Measurements from ENCODE around the gene RSF1. TPM values are rescaled to one million over a fixed set of nuclear protein-coding genes. Genes with fewer than 3 reads are reported as not detected.

The RSF1 gene
- total and polyA plus RNA-seq, 5 donors from 2014 or later = 26.7 to 107 (median 33.0) TPM

DNA sequence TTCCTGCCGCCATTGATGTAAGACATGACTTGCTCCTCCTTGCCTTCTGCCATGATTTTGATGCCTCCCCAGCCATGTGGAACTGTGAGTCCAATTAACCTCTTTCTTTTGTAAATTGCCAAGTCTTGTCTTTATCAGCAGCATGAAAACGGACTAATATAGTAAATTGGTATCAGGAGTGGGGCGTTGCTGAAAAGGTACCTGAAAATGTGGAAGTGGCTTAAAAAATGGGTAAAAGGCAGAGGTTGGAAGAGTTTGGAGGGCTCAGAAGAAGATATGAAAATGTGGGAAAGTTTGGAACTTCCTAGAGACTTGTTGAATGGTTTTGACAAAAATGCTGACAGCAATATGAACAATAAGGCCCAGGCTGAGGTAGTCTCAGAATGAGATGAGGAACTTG is 89.7 kb downstream of the RSF1 start:
- no peak for ATAC-seq (ENCODE audit: low read depth in 2 of 2)
- peaks cover 0 to 18% (median 7%) of the 10 kb centered on the region in 7 donors for H3K9me3 Mint-ChIP-seq
- Histone ChIP-seq H3K9me3 (ENCODE audit: control insufficient read depth in 2 of 2, low read length in 2 of 2) (peaks cover 10 to 15% of the 10 kb centered on the region in 2 experiments), H3K36me3 (ENCODE audit: control insufficient read depth, insufficient read depth, low read length) (peaks cover 27% of the 10 kb centered on the region), H3K27me3 (ENCODE audit: control insufficient read depth, insufficient read depth, low read length) (no peaks in the 10 kb centered on the region), H3K4me1 (ENCODE audit: control insufficient read depth, insufficient read depth, low read length, poor library complexity, severe bottlenecking) (no peaks in the 10 kb centered on the region), H3K27ac (ENCODE audit: insufficient read depth, low read length, poor library complexity, severe bottlenecking) (no peak overlapping the region), H3K4me3 (ENCODE audit: low read depth, low read length) (no peak overlapping the region)
- H3K36me3 Mint-ChIP-seq = peaks cover 44% of the 10 kb centered on the region
- peak overlapping the region in 1 of 4 donors; percentile 13 for H3K4me3 Mint-ChIP-seq
- no peaks in the 10 kb centered on the region for H3K27me3 Mint-ChIP-seq
- H3K27ac Mint-ChIP-seq = no peak overlapping the region
- no peak for DNase-seq
- peaks cover 10 to 18% (median 14%) of the 10 kb centered on the region in 4 donors for H3K4me1 Mint-ChIP-seq

DNA sequence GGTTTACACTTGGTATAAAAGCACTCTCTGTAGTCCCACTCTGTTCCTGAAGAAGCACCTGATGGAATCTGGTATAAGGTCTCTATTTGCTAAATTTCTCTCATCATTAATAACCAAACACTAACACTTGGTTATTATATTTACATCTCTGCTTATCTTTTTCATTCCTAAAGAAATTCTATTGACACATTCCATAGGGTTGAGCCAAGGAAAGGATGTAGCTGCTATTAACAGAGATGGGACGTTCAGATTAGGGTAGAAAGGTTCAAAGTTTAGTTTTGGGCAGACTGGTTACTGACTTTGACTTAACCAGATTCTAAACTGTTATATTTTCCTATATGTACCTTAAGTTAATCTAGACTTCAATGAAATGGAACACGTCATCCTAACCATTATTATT is 91.5 kb downstream of the RSF1 start:
- ATAC-seq (ENCODE audit: low read depth in 2 of 2) = no peak
- Mint-ChIP-seq H3K36me3 (peaks cover 42% of the 10 kb centered on the region), H3K27me3 (no peaks in the 10 kb centered on the region), H3K27ac (no peak overlapping the region), H3K4me1 (peaks cover 16 to 19% (median 16%) of the 10 kb centered on the region in 4 donors), H3K9me3 (peaks cover 0 to 18% (median 7%) of the 10 kb centered on the region in 7 donors), H3K4me3 (no peak overlapping the region)
- no peak for DNase-seq
- H3K9me3 ChIP-seq (ENCODE audit: control insufficient read depth in 2 of 2, low read length in 2 of 2) = peaks cover 10 to 15% of the 10 kb centered on the region in 2 experiments
- no peaks in the 10 kb centered on the region for H3K27me3 ChIP-seq (ENCODE audit: control insufficient read depth, insufficient read depth, low read length)
- no peaks in the 10 kb centered on the region for H3K4me1 ChIP-seq (ENCODE audit: control insufficient read depth, insufficient read depth, low read length, poor library complexity, severe bottlenecking)
- no peak overlapping the region for H3K27ac ChIP-seq (ENCODE audit: insufficient read depth, low read length, poor library complexity, severe bottlenecking)
- peaks cover 38% of the 10 kb centered on the region for H3K36me3 ChIP-seq (ENCODE audit: control insufficient read depth, insufficient read depth, low read length)
- no peak overlapping the region for H3K4me3 ChIP-seq (ENCODE audit: low read depth, low read length)

DNA sequence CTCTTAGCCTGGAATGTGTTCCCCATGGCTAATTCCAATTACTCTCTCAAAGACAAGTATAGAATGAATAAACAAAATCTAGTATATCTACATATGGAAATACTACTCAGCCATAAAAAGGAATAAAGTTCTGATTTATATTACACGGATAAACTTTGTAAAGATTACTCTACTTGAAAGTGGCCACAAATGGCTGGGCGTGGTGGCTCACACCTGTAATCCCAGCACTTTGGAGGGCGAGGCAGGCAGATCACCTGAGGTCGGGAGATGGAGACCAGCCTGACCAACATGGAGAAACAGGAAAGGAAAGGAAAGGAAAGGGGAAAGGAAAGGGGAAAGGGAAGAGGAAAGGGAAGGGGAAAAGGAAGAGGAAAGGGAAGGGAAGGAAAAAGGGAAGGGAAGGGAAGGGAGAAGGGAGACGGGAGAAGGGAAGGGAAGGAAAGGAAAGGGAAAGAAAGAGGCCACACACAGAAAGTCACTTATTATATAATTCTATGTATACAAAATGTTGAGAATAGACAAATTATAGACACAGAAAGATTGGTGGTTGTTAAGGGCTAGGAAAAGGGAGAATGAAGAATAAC is 92.2 kb downstream of the RSF1 start:
- Histone ChIP-seq H3K27ac (ENCODE audit: insufficient read depth, low read length, poor library complexity, severe bottlenecking) (no peak overlapping the region), H3K27me3 (ENCODE audit: control insufficient read depth, insufficient read depth, low read length) (no peaks in the 10 kb centered on the region), H3K4me3 (ENCODE audit: low read depth, low read length) (no peak overlapping the region), H3K9me3 (ENCODE audit: control insufficient read depth in 2 of 2, low read length in 2 of 2) (peaks cover 10 to 15% of the 10 kb centered on the region in 2 experiments), H3K36me3 (ENCODE audit: control insufficient read depth, insufficient read depth, low read length) (peaks cover 43% of the 10 kb centered on the region), H3K4me1 (ENCODE audit: control insufficient read depth, insufficient read depth, low read length, poor library complexity, severe bottlenecking) (no peaks in the 10 kb centered on the region)
- DNase-seq (no peak), ATAC-seq (ENCODE audit: low read depth in 2 of 2) (no peak)
- Mint-ChIP-seq H3K27me3 (no peaks in the 10 kb centered on the region), H3K4me1 (peaks cover 16 to 22% (median 16%) of the 10 kb centered on the region in 4 donors), H3K4me3 (no peak overlapping the region), H3K9me3 (peaks cover 0 to 18% (median 7%) of the 10 kb centered on the region in 7 donors), H3K36me3 (peaks cover 45% of the 10 kb centered on the region), H3K27ac (peak overlapping the region in 1 of 3 donors; percentile 49)

DNA sequence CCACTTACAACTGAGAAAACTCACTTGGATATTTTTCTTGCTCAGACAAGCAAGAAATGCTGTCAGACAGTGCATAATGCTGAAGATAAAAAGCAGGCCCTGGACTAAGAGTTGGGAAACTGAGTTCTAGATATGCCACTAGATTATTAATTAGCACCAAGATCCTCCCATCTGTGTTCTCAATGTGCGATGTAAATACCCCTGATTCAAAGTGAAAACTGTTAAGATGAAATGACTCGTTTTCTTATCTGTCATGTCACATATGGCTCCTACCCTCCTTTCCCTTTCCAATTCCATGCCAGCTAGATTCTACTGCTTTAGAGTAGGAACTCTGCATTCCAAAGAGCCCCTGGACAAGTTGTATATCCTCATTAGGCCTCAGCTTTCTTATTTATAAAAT is 94.0 kb downstream of the RSF1 start:
- no peak for ATAC-seq (ENCODE audit: low read depth in 2 of 2)
- no peak overlapping the region for H3K4me3 ChIP-seq (ENCODE audit: low read depth, low read length)
- no peaks in the 10 kb centered on the region for H3K27me3 Mint-ChIP-seq
- H3K36me3 ChIP-seq (ENCODE audit: control insufficient read depth, insufficient read depth, low read length) = peaks cover 50% of the 10 kb centered on the region
- peaks cover 0 to 11% (median 5%) of the 10 kb centered on the region in 7 donors for H3K9me3 Mint-ChIP-seq
- no peak for DNase-seq
- peak overlapping the region in 1 of 3 donors; percentile 7 for H3K27ac Mint-ChIP-seq
- no peak overlapping the region for H3K4me3 Mint-ChIP-seq
- H3K27ac ChIP-seq (ENCODE audit: insufficient read depth, low read length, poor library complexity, severe bottlenecking) = no peak overlapping the region
- H3K4me1 ChIP-seq (ENCODE audit: control insufficient read depth, insufficient read depth, low read length, poor library complexity, severe bottlenecking) = no peaks in the 10 kb centered on the region
- peaks cover 41% of the 10 kb centered on the region for H3K36me3 Mint-ChIP-seq
- peaks cover 7 to 12% of the 10 kb centered on the region in 2 experiments for H3K9me3 ChIP-seq (ENCODE audit: control insufficient read depth in 2 of 2, low read length in 2 of 2)
- H3K4me1 Mint-ChIP-seq = peaks cover 18 to 24% (median 21%) of the 10 kb centered on the region in 4 donors
- H3K27me3 ChIP-seq (ENCODE audit: control insufficient read depth, insufficient read depth, low read length) = no peaks in the 10 kb centered on the region

DNA sequence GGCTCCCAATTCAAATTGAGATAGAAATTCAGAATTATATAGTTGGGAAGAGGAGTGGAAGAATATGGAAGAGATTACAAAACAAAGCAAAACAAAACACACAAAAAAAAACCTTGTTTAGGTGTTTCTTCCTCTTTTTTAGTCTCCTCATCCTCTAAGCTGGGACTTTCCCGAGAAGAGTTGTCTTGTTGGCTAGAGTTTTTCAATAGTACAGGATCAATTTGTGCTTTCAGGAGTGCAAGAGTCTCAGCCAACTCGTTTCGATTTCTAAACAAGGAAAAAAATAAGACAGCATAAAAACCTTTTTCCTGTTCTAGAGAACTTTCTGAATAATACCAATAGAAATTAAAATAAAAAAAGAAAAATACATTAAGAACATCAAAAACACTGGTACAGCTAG is 95.1 kb downstream of the RSF1 start:
- Histone ChIP-seq H3K27ac (ENCODE audit: insufficient read depth, low read length, poor library complexity, severe bottlenecking) (no peak overlapping the region), H3K27me3 (ENCODE audit: control insufficient read depth, insufficient read depth, low read length) (no peaks in the 10 kb centered on the region), H3K4me1 (ENCODE audit: control insufficient read depth, insufficient read depth, low read length, poor library complexity, severe bottlenecking) (no peaks in the 10 kb centered on the region), H3K9me3 (ENCODE audit: control insufficient read depth in 2 of 2, low read length in 2 of 2) (peaks cover 0 to under 1% of the 10 kb centered on the region in 2 experiments), H3K4me3 (ENCODE audit: low read depth, low read length) (no peak overlapping the region), H3K36me3 (ENCODE audit: control insufficient read depth, insufficient read depth, low read length) (peaks cover 49% of the 10 kb centered on the region)
- H3K4me1 Mint-ChIP-seq = peaks cover 15 to 24% (median 24%) of the 10 kb centered on the region in 4 donors
- DNase-seq (no peak), ATAC-seq (ENCODE audit: low read depth in 2 of 2) (no peak)
- no peak overlapping the region for H3K4me3 Mint-ChIP-seq
- peaks cover 36% of the 10 kb centered on the region for H3K36me3 Mint-ChIP-seq
- no peaks in the 10 kb centered on the region for H3K27me3 Mint-ChIP-seq
- no peak overlapping the region for H3K27ac Mint-ChIP-seq
- H3K9me3 Mint-ChIP-seq = peaks cover 0 to 3% (median 0%) of the 10 kb centered on the region in 7 donors

DNA sequence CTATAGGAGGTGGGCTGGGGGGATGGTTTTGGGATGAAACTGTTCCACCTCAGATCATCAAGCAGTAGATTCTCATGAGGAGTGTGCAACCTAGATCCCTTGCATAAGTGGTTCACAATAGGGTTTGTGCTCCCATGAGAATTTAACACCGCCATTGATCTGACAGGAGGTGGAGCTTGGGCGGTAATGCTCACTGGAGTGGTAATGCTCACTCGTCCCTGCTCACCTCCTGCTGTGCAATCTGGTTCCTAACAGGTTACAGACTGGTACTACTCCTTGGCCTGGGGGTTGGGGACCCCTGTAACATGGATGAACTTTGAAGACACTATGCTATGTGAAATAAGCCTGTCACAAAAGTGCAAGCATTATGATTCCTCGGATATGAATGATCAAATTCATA is 95.9 kb downstream of the RSF1 start:
- no peaks in the 10 kb centered on the region for H3K27me3 Mint-ChIP-seq
- H3K4me1 Mint-ChIP-seq = peaks cover 15 to 26% (median 24%) of the 10 kb centered on the region in 4 donors
- H3K9me3 Mint-ChIP-seq = no peaks in the 10 kb centered on the region
- H3K27ac Mint-ChIP-seq = no peak overlapping the region
- DNase-seq (no peak), ATAC-seq (ENCODE audit: low read depth in 2 of 2) (no peak)
- Histone ChIP-seq H3K9me3 (ENCODE audit: control insufficient read depth in 2 of 2, low read length in 2 of 2) (no peaks in the 10 kb centered on the region), H3K4me3 (ENCODE audit: low read depth, low read length) (no peak overlapping the region), H3K4me1 (ENCODE audit: control insufficient read depth, insufficient read depth, low read length, poor library complexity, severe bottlenecking) (no peaks in the 10 kb centered on the region), H3K27ac (ENCODE audit: insufficient read depth, low read length, poor library complexity, severe bottlenecking) (no peak overlapping the region), H3K27me3 (ENCODE audit: control insufficient read depth, insufficient read depth, low read length) (no peaks in the 10 kb centered on the region), H3K36me3 (ENCODE audit: control insufficient read depth, insufficient read depth, low read length) (peaks cover 53% of the 10 kb centered on the region)
- H3K36me3 Mint-ChIP-seq = peaks cover 34% of the 10 kb centered on the region
- peak overlapping the region in 1 of 4 donors; percentile 22 for H3K4me3 Mint-ChIP-seq

DNA sequence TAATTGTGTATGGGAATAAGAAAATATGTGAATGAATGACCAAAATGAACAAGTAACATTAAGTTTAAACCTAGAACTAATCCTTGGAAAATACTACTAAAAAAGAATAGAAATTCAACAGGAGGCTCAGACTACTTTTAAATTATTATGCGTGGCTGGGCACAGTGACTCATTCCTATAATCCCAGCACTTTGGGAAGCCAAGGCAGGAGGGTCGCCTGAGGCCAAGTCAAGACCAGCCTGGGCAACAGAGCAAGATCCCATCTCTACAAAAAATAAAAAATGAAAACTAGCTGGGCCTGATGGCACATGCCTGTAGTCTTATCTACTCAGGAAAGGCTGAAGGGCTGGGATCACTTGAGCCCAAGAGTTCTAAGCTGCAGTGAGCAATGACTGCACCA is 97.5 kb downstream of the RSF1 start:
- Histone ChIP-seq H3K9me3 (ENCODE audit: control insufficient read depth in 2 of 2, low read length in 2 of 2) (no peaks in the 10 kb centered on the region), H3K36me3 (ENCODE audit: control insufficient read depth, insufficient read depth, low read length) (peaks cover 64% of the 10 kb centered on the region), H3K4me3 (ENCODE audit: low read depth, low read length) (no peak overlapping the region), H3K27ac (ENCODE audit: insufficient read depth, low read length, poor library complexity, severe bottlenecking) (no peak overlapping the region), H3K27me3 (ENCODE audit: control insufficient read depth, insufficient read depth, low read length) (no peaks in the 10 kb centered on the region), H3K4me1 (ENCODE audit: control insufficient read depth, insufficient read depth, low read length, poor library complexity, severe bottlenecking) (no peaks in the 10 kb centered on the region)
- Mint-ChIP-seq H3K36me3 (peaks cover 45% of the 10 kb centered on the region), H3K4me3 (no peak overlapping the region), H3K27me3 (no peaks in the 10 kb centered on the region), H3K27ac (peak overlapping the region in 1 of 3 donors; percentile 66), H3K9me3 (no peaks in the 10 kb centered on the region), H3K4me1 (peaks cover 14 to 24% (median 22%) of the 10 kb centered on the region in 4 donors)
- ATAC-seq (ENCODE audit: low read depth in 2 of 2) (no peak), DNase-seq (no peak)

DNA sequence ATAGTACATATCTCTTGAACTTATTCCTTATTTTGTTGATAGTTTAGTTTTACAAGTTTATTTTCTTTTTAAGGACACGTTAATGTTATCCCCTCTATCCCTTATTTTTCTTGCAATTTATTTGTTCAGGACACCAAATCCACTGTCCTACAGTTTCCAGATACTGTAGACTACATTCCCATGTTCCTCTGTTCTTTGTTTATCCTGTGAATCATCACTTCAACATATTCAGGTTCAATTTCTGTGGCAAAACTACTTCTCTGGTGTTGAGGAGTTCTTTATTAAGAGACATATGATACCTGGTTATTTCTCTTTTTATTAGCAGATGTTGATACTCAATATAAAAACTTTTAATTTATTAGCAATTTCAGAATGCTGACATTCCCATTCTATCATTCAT is 110.2 kb downstream of the RSF1 start:
- no peak for ATAC-seq (ENCODE audit: low read depth in 2 of 2)
- Histone ChIP-seq H3K27me3 (ENCODE audit: control insufficient read depth, insufficient read depth, low read length) (no peaks in the 10 kb centered on the region), H3K4me3 (ENCODE audit: low read depth, low read length) (no peak overlapping the region), H3K4me1 (ENCODE audit: control insufficient read depth, insufficient read depth, low read length, poor library complexity, severe bottlenecking) (no peaks in the 10 kb centered on the region), H3K9me3 (ENCODE audit: control insufficient read depth in 2 of 2, low read length in 2 of 2) (no peaks in the 10 kb centered on the region), H3K36me3 (ENCODE audit: control insufficient read depth, insufficient read depth, low read length) (peaks cover 9% of the 10 kb centered on the region), H3K27ac (ENCODE audit: insufficient read depth, low read length, poor library complexity, severe bottlenecking) (no peak overlapping the region)
- no peak overlapping the region for H3K4me3 Mint-ChIP-seq
- H3K36me3 Mint-ChIP-seq = peaks cover 18% of the 10 kb centered on the region
- DNase-seq = no peak
- no peak overlapping the region for H3K27ac Mint-ChIP-seq
- no peaks in the 10 kb centered on the region for H3K27me3 Mint-ChIP-seq
- H3K4me1 Mint-ChIP-seq = peaks cover 34 to 58% (median 42%) of the 10 kb centered on the region in 4 donors
- H3K9me3 Mint-ChIP-seq = no peaks in the 10 kb centered on the region
